Astrocyte (in vitro differentiated cells and primary cell): ENCODE measurements around the gene CD34. TPM values are rescaled to one million over a fixed set of nuclear protein-coding genes. Genes with fewer than 3 reads are reported as not detected.
A peak's percentile ranks its signal among the peaks of the same experiment; 100 is the strongest.

ENCODE experiments used
- DNase-seq: peaks from one replicate; pipeline ENCODE4 v3.0.0-alpha.2; 2010; ENCODE audit warnings: low read depth
- FAIRE-seq: peaks from 2 replicates; lab custom pipeline; 2011; peaks lifted over from hg19 to GRCh38; lab: Jason Lieb, UNC
- H2AFZ ChIP-seq: 2 replicates; pipeline ENCODE4 v1.6.0; 2012; ENCODE audit warnings: low read depth, low read length, inconsistent platforms
- H3K27ac ChIP-seq: 2 replicates; pipeline ENCODE4 v1.5.1; 2011; ENCODE audit warnings: low read depth, low read length, inconsistent platforms
- H3K27me3 ChIP-seq: 2 replicates; pipeline ENCODE4 v1.6.0; 2011; ENCODE audit warnings: low read length, inconsistent platforms; ENCODE audit not compliant: insufficient read depth
- H3K36me3 ChIP-seq: 2 replicates; pipeline ENCODE4 v1.5.1; 2011; ENCODE audit warnings: low read length, inconsistent platforms; ENCODE audit not compliant: insufficient read depth
- H3K4me1 ChIP-seq: 2 replicates; pipeline ENCODE4 v1.5.1; 2011; ENCODE audit warnings: low read length, inconsistent platforms; ENCODE audit not compliant: insufficient read depth
- H3K4me2 ChIP-seq: 2 replicates; pipeline ENCODE4 v1.6.0; 2012; ENCODE audit warnings: low read length, inconsistent platforms
- H3K4me3 ChIP-seq: 2 replicates; pipeline ENCODE4 v1.5.1; 2011; ENCODE audit warnings: low read depth, mild to moderate bottlenecking, low read length, inconsistent platforms; ENCODE audit not compliant: insufficient read depth
- H3K79me2 ChIP-seq: 2 replicates; pipeline ENCODE4 v1.6.0; 2012; ENCODE audit warnings: mild to moderate bottlenecking, low read length, inconsistent platforms; ENCODE audit not compliant: insufficient read depth
- H3K9ac ChIP-seq: 2 replicates; pipeline ENCODE4 v1.6.0; 2012; ENCODE audit warnings: mild to moderate bottlenecking, low read length, inconsistent platforms
- H3K9me3 ChIP-seq: 2 replicates; pipeline ENCODE4 v1.5.1; 2012; ENCODE audit warnings: low read depth, mild to moderate bottlenecking, low read length, inconsistent platforms; ENCODE audit not compliant: insufficient read depth
- H4K20me1 ChIP-seq: 2 replicates; pipeline ENCODE4 v1.6.0; 2012; ENCODE audit warnings: low read length, inconsistent platforms; ENCODE audit not compliant: insufficient read depth
- H3K27ac Mint-ChIP-seq: one replicate; pipeline ENCODE4 v1.8.0; 2021; ENCODE audit warnings: mild to moderate bottlenecking, mixed read lengths; ENCODE audit not compliant: unreplicated experiment
- H3K27me3 Mint-ChIP-seq: one replicate; pipeline ENCODE4 v1.8.0; 2021; ENCODE audit warnings: low read depth, mixed read lengths; ENCODE audit not compliant: unreplicated experiment
- H3K36me3 Mint-ChIP-seq: one replicate; pipeline ENCODE4 v1.8.0; 2021; ENCODE audit warnings: low read depth, mixed read lengths; ENCODE audit not compliant: unreplicated experiment
- H3K4me1 Mint-ChIP-seq: one replicate; pipeline ENCODE4 v1.8.0; 2021; ENCODE audit warnings: low read depth, mixed read lengths; ENCODE audit not compliant: unreplicated experiment
- H3K4me3 Mint-ChIP-seq: one replicate; pipeline ENCODE4 v1.8.0; 2021; ENCODE audit warnings: mild to moderate bottlenecking, moderate library complexity, mixed read lengths; ENCODE audit not compliant: unreplicated experiment
- H3K9me3 Mint-ChIP-seq: one replicate; pipeline ENCODE4 v1.8.0; 2021; ENCODE audit warnings: mild to moderate bottlenecking, mixed read lengths; ENCODE audit not compliant: unreplicated experiment
- CTCF ChIP-seq: IDR thresholded peaks from 2 replicates; pipeline ENCODE4 v1.5.1; 2011; ENCODE audit warnings: low read depth, mild to moderate bottlenecking, inconsistent platforms, low read length, moderate library complexity; ENCODE audit not compliant: insufficient read depth
- EZH2 ChIP-seq: IDR thresholded peaks from 2 replicates; pipeline ENCODE4 v1.6.1; 2012; ENCODE audit warnings: mild to moderate bottlenecking, low read length, inconsistent platforms; ENCODE audit not compliant: insufficient read depth
- total RNA-seq: library from RNA; stranded (reverse); gene quantifications from 2 replicates; pipeline ENCODE4 v1.2.1, GENCODE V29; 2021

The CD34 gene
- total RNA-seq, 1 donor from 2014 or later: 0.45 TPM

GRCh38 chr1:207890136-207890738, 20.7 kb downstream of the CD34 start:
- Histone ChIP-seq H3K4me2 (peak overlapping the region; percentile 75), H3K9ac (peak overlapping the region; percentile 51), H3K4me3 (peak overlapping the region; percentile 1), H3K79me2 (no peaks in the 10 kb centered on the region), H3K4me1 (peaks cover 32% of the 10 kb centered on the region), H3K36me3 (no peaks in the 10 kb centered on the region), H4K20me1 (no peaks in the 10 kb centered on the region), H3K27me3 (no peaks in the 10 kb centered on the region), H2AFZ (peak overlapping the region; percentile 82), H3K27ac (peak overlapping the region; percentile 84), H3K9me3 (no peaks in the 10 kb centered on the region)
- no peaks in the 10 kb centered on the region for H3K9me3 Mint-ChIP-seq
- FAIRE-seq: peak; percentile 88
- H3K27me3 Mint-ChIP-seq: peaks cover 4% of the 10 kb centered on the region
- no peaks in the 10 kb centered on the region for H3K36me3 Mint-ChIP-seq
- peak; percentile 79 for DNase-seq
- peak overlapping the region; percentile 94 for H3K27ac Mint-ChIP-seq
- TF ChIP-seq EZH2 (no peak), CTCF (no peak)
- peaks cover 34% of the 10 kb centered on the region for H3K4me1 Mint-ChIP-seq
- H3K4me3 Mint-ChIP-seq: no peak overlapping the region

GRCh38 chr1:207888652-207889051, 22.3 kb downstream of the CD34 start:
- no peak for TF ChIP-seq CTCF
- Histone ChIP-seq H3K36me3 (no peaks in the 10 kb centered on the region), H3K79me2 (no peaks in the 10 kb centered on the region), H3K27ac (no peak overlapping the region), H2AFZ (no peak overlapping the region), H3K9ac (no peak overlapping the region), H3K4me3 (no peak overlapping the region), H3K4me2 (peak overlapping the region; percentile 4), H4K20me1 (no peaks in the 10 kb centered on the region), H3K4me1 (peaks cover 33% of the 10 kb centered on the region), H3K27me3 (no peaks in the 10 kb centered on the region), H3K9me3 (no peaks in the 10 kb centered on the region)
- peaks cover 36% of the 10 kb centered on the region for H3K4me1 Mint-ChIP-seq
- no peaks in the 10 kb centered on the region for H3K27me3 Mint-ChIP-seq
- FAIRE-seq: no peak
- peak; percentile 26 for DNase-seq
- peak overlapping the region; percentile 66 for H3K27ac Mint-ChIP-seq
- no peaks in the 10 kb centered on the region for H3K36me3 Mint-ChIP-seq
- H3K9me3 Mint-ChIP-seq: no peaks in the 10 kb centered on the region
- H3K4me3 Mint-ChIP-seq: no peak overlapping the region

- DNase-seq: no peak
- Histone ChIP-seq H3K9me3 (no peaks in the 10 kb centered on the region), H3K27ac (no peak overlapping the region), H3K9ac (no peak overlapping the region), H3K4me1 (peaks cover 33% of the 10 kb centered on the region), H3K4me2 (no peak overlapping the region), H3K27me3 (no peaks in the 10 kb centered on the region), H4K20me1 (no peaks in the 10 kb centered on the region), H3K36me3 (no peaks in the 10 kb centered on the region), H3K79me2 (no peaks in the 10 kb centered on the region), H3K4me3 (no peak overlapping the region), H2AFZ (no peak overlapping the region)
- no peak for TF ChIP-seq EZH2
- no peak for TF ChIP-seq CTCF
- no peak for FAIRE-seq
- no peaks in the 10 kb centered on the region for H3K9me3 Mint-ChIP-seq
- no peak overlapping the region for H3K4me3 Mint-ChIP-seq
- H3K4me1 Mint-ChIP-seq: peaks cover 36% of the 10 kb centered on the region
- no peaks in the 10 kb centered on the region for H3K27me3 Mint-ChIP-seq
- H3K36me3 Mint-ChIP-seq: no peaks in the 10 kb centered on the region
- H3K27ac Mint-ChIP-seq: no peak overlapping the region
These were observed 23.3 kb downstream of the CD34 start for GRCh38 chr1:207887542-207888201.
